Left renal cortex interstitium (tissue), 4 donors: ENCODE measurements around the gene PFKFB2. TPM values are rescaled to one million over a fixed set of nuclear protein-coding genes. Genes with fewer than 3 reads are reported as not detected.

Experiments
- DNase-seq, 4 donors: peaks; one replicate each; pipeline ENCODE4 v3.0.0-alpha.2; 2013; ENCODE audit warnings: low read depth in 4 of 4, low spot score in 2 of 4, missing footprints in 1 of 4
- polyA plus RNA-seq, 4 donors: library from polyadenylated mRNA; unstranded; fragments of 120-200 nt; gene quantifications; one replicate each; pipeline ENCODE4 v1.2.1, GENCODE V29; 2013; ENCODE audit not compliant: insufficient read length in 4 of 4

Gene PFKFB2
- polyA plus RNA-seq, 4 donors = 11.9 to 24.7 (median 17.0) TPM

GRCh38 chr1:207060596-207060995 is 7.5 kb downstream of the PFKFB2 start:
- no peak for DNase-seq

GRCh38 chr1:207062058-207062457 is 9.0 kb downstream of the PFKFB2 start:
- DNase-seq = no peak

GRCh38 chr1:207063014-207063413 is 9.9 kb downstream of the PFKFB2 start:
- no peak for DNase-seq

- DNase-seq = no peak
Observed at GRCh38 chr1:207064561-207064960, 11.5 kb downstream of the PFKFB2 start.

- DNase-seq = no peak
Observed at GRCh38 chr1:207067185-207067584, 14.1 kb downstream of the PFKFB2 start.

GRCh38 chr1:207067665-207068064 is 14.6 kb downstream of the PFKFB2 start:
- DNase-seq = no peak

- no peak for DNase-seq
Observed at GRCh38 chr1:207069061-207069460, 16.0 kb downstream of the PFKFB2 start.

GRCh38 chr1:207069858-207070506 is 16.9 kb downstream of the PFKFB2 start:
- DNase-seq = no peak

GRCh38 chr1:207070811-207071210 is 17.7 kb downstream of the PFKFB2 start:
- DNase-seq = no peak

GRCh38 chr1:207071426-207071825 is 18.4 kb downstream of the PFKFB2 start:
- DNase-seq = no peak

- no peak for DNase-seq
Observed at GRCh38 chr1:207072233-207072632, 19.2 kb downstream of the PFKFB2 start.

GRCh38 chr1:207073906-207074820 is 21.1 kb downstream of the PFKFB2 start:
- DNase-seq = no peak

GRCh38 chr1:207076181-207076955 is 23.3 kb downstream of the PFKFB2 start:
- DNase-seq = no peak

GRCh38 chr1:207077012-207077411 is 23.9 kb downstream of the PFKFB2 start:
- no peak for DNase-seq

- DNase-seq = peak; percentile 66 to 81 (median 72)
Observed at GRCh38 chr1:207077470-207078377, 24.6 kb downstream of the PFKFB2 start.

GRCh38 chr1:207078578-207079132 is 25.6 kb downstream of the PFKFB2 start:
- no peak for DNase-seq

- no peak for DNase-seq
Observed at GRCh38 chr1:207079706-207080241, 26.7 kb downstream of the PFKFB2 start.

GRCh38 chr1:207081088-207081487 is 28.0 kb downstream of the PFKFB2 start:
- DNase-seq = no peak

- no peak for DNase-seq
Observed at GRCh38 chr1:207081806-207082205, 28.7 kb downstream of the PFKFB2 start.
